HG03521 (cell line): ENCODE results near the gene SUB1.
"Not testable (repeated sequence)": the region's sequence is repeated elsewhere in the genome, so short reads cannot be mapped to it uniquely, and the experiment has no call there.

Experiments
- ATAC-seq: cut with Tn5 transposase; IDR thresholded peaks from one replicate; pipeline ENCODE4 v1.9.1; 2021; ENCODE audit warnings: mild to moderate bottlenecking, moderate library complexity; ENCODE audit not compliant: unreplicated experiment

Gene SUB1

DNA sequence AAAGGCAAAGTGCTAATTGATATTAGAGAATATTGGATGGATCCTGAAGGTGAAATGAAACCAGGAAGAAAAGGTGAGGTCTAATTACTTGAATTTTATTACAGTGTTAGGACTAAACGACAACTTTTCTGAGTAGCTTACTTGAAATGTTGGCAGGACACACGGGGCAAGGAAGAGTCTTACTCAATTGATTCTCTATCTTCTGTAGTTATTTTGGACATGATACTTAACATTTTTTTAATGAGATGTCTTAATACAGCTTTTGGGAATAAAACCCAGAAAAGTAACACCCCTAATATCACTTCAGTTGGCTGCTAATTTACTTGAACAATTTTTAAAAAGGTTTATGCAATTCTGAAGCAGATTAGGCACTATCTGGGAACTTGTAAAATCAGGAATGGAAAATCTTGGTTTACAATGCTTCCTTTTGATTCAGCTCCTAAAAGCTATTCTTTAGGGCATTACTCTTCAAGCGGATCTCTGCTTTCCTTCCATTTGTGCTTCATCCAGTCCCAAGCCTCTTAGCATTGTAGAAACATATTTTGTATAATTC is 13.7 kb downstream of the SUB1 start:
- no peak for ATAC-seq

- no peak for ATAC-seq
These were observed 14.8 kb downstream of the SUB1 start for GRCh38 chr5:32600054-32600622.

GRCh38 chr5:32601623-32602295 is 16.4 kb downstream of the SUB1 start:
- ATAC-seq: no peak

- no peak for ATAC-seq
These were observed 17.5 kb downstream of the SUB1 start for GRCh38 chr5:32602906-32603305.

- ATAC-seq: no peak
These were observed 19.7 kb downstream of the SUB1 start for GRCh38 chr5:32604800-32605765.

DNA sequence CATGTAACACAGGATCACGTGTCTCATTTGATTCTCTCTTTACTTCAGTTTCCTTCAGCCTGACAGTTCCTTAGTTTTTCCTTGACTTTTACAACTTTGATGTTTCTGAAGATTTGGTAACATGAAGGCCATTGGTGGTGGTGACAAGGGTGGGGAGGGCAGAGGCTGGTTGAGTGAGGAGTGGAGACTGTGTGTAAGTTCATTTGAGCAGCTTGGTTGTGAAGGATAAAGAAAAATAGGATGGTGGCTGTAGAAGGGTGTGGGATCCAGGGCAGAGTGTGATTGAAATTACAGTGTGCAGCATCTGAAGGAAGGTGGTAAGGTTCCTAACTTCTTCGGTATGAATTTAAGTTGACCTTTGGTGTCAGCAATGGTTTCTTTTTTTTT is 20.4 kb downstream of the SUB1 start:
- no peak for ATAC-seq

- no peak for ATAC-seq
These were observed 27.0 kb downstream of the SUB1 start for GRCh38 chr5:32612134-32612888.

DNA sequence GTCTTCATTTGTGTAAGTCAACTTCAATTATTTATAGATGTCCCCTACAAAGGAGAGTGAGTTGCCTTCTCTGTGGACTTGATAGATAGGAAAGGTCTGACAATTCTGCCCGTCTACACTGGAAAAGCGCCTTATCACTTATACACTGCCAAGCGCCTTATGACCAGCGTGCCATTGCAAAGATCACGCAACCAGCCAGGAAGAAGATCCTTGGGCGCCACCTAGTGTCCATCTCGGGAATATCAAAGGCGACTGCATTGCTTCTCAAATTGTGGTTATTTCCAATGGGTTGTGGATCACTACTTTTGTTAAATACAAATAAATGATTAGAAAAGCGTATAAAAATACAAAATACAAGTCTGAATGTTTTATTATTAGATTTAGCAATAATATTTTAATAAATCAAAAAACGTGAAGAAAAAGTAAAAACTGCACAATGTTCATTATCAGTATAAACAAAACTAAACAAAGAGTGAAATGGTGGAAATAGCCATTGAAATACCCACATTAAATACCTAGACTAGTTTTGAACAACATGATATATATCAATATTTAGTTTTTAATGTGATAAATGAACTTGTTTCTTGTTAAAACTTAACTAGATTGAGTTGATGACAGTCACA is 27.8 kb downstream of the SUB1 start:
- ATAC-seq: no peak

DNA sequence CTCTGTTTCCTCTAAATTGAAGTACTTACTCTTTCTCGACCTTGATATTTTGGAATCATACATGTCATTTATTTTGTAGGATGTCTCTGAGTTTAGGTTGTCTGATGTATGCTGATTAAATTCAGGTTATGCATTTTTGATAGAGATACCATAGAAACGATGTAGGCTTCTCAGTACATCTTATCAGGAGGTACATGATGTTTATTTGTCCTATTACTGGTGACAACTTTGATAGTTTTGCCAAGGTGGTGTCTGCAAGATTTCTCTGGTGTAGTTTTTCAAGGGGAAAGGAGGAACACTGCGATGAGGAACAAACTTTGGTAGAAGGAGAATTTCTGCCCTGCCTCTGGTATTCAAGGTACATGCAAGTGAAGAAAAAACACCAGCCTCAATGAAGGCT is 29.9 kb downstream of the SUB1 start:
- no peak for ATAC-seq

GRCh38 chr5:32618962-32619361 is 33.6 kb downstream of the SUB1 start:
- ATAC-seq: no peak

- no peak for ATAC-seq
These were observed 35.9 kb downstream of the SUB1 start for GRCh38 chr5:32621256-32621655.

- no peak for ATAC-seq
These were observed 39.7 kb downstream of the SUB1 start for GRCh38 chr5:32625106-32625505.

DNA sequence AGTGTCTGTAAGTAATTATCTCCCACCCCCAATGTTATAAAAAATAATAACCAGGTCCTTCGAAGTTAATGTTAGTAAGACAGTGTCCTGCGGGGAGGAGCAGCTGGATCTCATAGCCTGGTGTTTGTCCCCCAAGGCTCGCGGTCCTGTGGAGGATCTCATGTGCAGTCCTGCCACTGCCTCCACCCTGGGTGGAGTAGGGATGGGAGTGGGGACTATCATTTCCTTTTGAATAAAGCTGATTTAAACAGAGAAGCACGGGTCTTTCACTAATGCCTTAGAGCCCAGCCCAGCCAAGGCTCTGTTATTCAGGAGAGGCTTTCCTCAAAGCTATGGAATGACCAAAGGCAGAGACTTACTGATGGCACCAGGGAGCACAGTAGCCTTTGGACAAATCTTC is 40.2 kb downstream of the SUB1 start:
- no peak for ATAC-seq

DNA sequence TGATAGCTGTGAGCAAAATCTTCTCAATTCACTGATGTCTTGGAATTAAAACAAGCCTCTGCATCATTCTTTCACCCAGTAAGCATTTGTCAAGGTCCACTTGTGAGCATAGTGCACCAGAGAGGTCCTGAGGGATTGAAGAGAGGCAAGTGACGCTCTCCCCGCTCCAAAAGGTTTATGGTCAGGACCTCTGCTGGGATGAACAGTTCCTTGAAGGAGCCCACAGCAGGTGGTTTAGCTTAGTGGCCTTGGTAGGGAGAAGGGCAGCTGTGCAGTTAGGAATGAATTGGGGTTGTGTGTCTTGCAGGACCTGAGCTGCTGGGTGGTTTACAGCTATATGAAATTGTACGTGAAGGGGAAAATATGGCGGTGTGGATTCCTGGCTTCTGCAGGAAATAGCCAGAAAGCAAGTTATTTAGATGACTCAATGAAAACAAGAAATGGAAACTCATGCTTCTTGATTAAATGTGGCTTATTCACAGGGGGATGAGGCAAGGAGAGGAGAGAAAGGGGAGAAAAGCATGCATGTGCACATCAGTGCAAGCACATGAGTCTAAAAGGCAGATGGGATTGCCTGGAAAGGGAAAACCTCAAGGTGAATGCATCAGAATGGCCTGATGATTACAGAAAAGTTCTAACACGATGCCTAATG is 42.0 kb downstream of the SUB1 start:
- ATAC-seq: no peak

DNA sequence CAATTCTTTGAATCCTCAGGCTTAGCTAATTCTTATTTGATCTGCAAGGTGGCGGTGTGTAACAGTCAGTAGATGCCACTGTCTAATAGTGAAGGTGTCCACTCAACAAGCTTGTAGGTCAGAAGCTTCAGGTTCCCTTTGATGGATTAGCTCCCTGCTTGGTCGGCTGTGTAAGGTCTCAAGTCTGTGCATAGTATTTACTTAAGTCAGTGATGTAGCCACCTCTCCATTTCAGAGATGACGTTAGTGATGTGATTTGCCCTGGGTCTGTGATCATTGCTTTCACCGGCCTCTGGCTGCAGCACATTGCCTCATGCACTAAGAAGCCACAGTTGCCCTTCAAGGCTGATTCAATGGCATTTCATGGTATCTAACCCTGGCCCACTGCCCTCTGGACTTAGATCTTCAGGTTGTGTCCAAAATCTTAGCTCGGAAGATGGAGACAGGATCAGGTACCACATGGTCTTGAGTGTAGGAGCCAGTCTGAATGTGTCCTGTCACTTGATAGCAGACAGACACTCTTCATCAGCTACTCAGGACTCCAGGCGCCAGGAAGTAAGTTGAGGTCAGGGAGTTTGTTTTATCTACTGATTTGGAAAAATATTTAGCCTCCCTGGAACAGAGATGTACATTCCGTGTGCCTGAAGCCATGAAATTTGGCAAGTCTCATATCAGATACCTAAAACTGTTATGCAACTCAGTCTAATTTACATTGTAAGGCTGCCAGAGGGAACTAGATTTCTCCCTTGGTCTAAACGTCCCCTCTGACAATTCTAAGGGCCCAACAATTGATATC is 42.9 kb downstream of the SUB1 start:
- ATAC-seq: no peak

DNA sequence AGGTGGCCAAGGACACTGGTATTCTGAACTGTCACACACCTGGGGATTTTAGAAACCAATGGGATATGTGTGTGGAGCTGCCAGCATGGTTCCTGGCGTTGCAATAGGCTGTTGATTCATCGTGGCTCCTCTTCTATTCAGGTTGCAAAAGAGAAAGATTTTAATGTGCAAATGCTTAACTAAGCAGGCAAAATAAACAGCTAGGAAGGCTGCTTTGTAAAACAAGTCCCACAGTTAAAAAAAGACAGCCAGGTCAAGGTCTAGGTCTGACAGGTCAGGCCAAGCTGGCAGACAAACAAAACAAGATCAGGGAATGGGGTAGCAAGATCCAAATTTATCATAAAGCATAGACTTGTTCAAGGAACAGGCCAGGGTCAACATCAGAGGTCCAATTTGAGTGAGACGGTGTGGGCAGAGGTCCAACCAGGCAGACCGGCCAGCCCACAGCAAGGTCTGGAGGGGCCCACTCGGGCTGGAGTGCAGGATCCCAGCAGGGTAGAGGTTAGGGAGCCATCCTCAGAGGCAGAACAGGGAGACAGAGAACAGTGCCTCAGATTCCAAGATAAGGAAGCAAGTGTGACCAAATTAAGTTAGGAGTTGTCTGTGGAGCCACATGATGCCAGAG is 45.6 kb downstream of the SUB1 start:
- no peak for ATAC-seq

GRCh38 chr5:32633017-32633416 is 47.7 kb downstream of the SUB1 start:
- ATAC-seq: not testable (repeated sequence)

GRCh38 chr5:32638309-32638708 is 53.0 kb downstream of the SUB1 start:
- no peak for ATAC-seq

- no peak for ATAC-seq
These were observed 54.6 kb downstream of the SUB1 start for GRCh38 chr5:32639943-32640342.
